HepG2 (cell line): ENCODE data around the gene MAP2K2. TPM values are rescaled to one million over a fixed set of nuclear protein-coding genes. Genes with fewer than 3 reads are reported as not detected.

Experiments
- AFF4 ChIP-seq: sonication (generic); formaldehyde crosslinking; IDR thresholded peaks from 2 replicates; pipeline ENCODE4 v1.4.0; 2020; ENCODE audit warnings: missing genetic modification reagents
- BRCA1 ChIP-seq: sonication (generic); formaldehyde crosslinking; IDR thresholded peaks from 2 replicates; pipeline ENCODE4 v1.4.0; 2020; ENCODE audit warnings: missing genetic modification reagents
- EHMT2 ChIP-seq: fragments of 200-600 bp; sonication (generic); IDR thresholded peaks from 2 replicates; pipeline ENCODE4 v1.7.0; 2017; ENCODE audit warnings: antibody characterized with exemption, low read depth, low read length, borderline replicate concordance
- GRHL1 ChIP-seq: sonication (generic); formaldehyde crosslinking; conservative IDR thresholded peaks from 2 replicates; pipeline ENCODE4 v1.8.0; 2022; ENCODE audit warnings: missing genetic modification reagents
- HDAC2 ChIP-seq: sonication (generic); formaldehyde crosslinking; IDR thresholded peaks from 2 replicates; pipeline ENCODE4 v1.4.0; 2020; ENCODE audit warnings: missing genetic modification reagents
- PATZ1 ChIP-seq: sonication (generic); formaldehyde crosslinking; IDR thresholded peaks from 2 replicates; pipeline ENCODE4 v1.4.0; 2020; ENCODE audit warnings: missing genetic modification reagents
- PCBP1 ChIP-seq: fragments of 200-400 bp; formaldehyde crosslinking; IDR thresholded peaks from 2 replicates; pipeline ENCODE4 v1.6.1; 2017; ENCODE audit warnings: mild to moderate bottlenecking, low read depth, low read length, borderline replicate concordance
- RARA ChIP-seq: IDR thresholded peaks from 2 replicates; pipeline ENCODE4 v1.6.1; 2016; ENCODE audit warnings: missing genetic modification reagents, missing compliant biosample characterization
- RCOR2 ChIP-seq: IDR thresholded peaks from 2 replicates; pipeline ENCODE4 v1.6.1; 2016; ENCODE audit warnings: missing biosample characterization, missing genetic modification reagents
- SMC3 ChIP-seq: IDR thresholded peaks from 2 replicates; pipeline ENCODE4 v1.6.1; 2011; ENCODE audit warnings: low read length, improper control_type of control experiment
- ZBED4 ChIP-seq: sonication (generic); formaldehyde crosslinking; IDR thresholded peaks from 2 replicates; pipeline ENCODE4 v1.4.0; 2020; ENCODE audit warnings: missing genetic modification reagents, borderline replicate concordance
- ZMYM3 ChIP-seq: sonication (generic); formaldehyde crosslinking; IDR thresholded peaks from 2 replicates; pipeline ENCODE4 v1.5.1; 2020; ENCODE audit warnings: mild to moderate bottlenecking, missing genetic modification reagents
- ZNF276 ChIP-seq: sonication (generic); formaldehyde crosslinking; IDR thresholded peaks from 2 replicates; pipeline ENCODE4 v1.4.0; 2020; ENCODE audit warnings: mild to moderate bottlenecking, low read depth, missing genetic modification reagents
- ZNF430 ChIP-seq: sonication (generic); formaldehyde crosslinking; IDR thresholded peaks from 2 replicates; pipeline ENCODE4 v1.9.0; 2021; ENCODE audit warnings: mild to moderate bottlenecking, missing genetic modification reagents
- ZNF431 ChIP-seq: sonication (generic); formaldehyde crosslinking; IDR thresholded peaks from 2 replicates; pipeline ENCODE4 v1.9.0; 2022; ENCODE audit warnings: missing genetic modification reagents, low read depth, mild to moderate bottlenecking, borderline replicate concordance
- ZNF672 ChIP-seq: sonication (generic); formaldehyde crosslinking; IDR thresholded peaks from 2 replicates; pipeline ENCODE4 v1.8.1; 2022; ENCODE audit warnings: missing genetic modification reagents
- polyA plus RNA-seq, 8 experiments: library from polyadenylated mRNA; depleted of rRNA in 3 of 8; stranded (reverse) in 7 of 8; unstranded in 1 of 8; fragments of >200 nt; fragmentation: Illumina TruSeq in 4 of 8; extraction: Trizol in 4 of 8; gene quantifications; 2 replicates each; pipeline versions ENCODE4 v1.2.1 to v1.2.3, GENCODE V29; 2011 to 2016; ENCODE audit warnings: low read depth in 4 of 8, missing spikeins in 1 of 8, mixed read lengths in 1 of 8; ENCODE audit not compliant: insufficient read depth in 1 of 8
- total RNA-seq, 5 experiments: library from RNA; depleted of rRNA; stranded (reverse); fragments of >200 nt; fragmentation: Illumina TruSeq; extraction: Trizol; gene quantifications; 2 replicates each; pipeline ENCODE4 v1.2.3, GENCODE V29; 2016; ENCODE audit warnings: low read depth in 1 of 5

MAP2K2 gene
- total and polyA plus RNA-seq, 2 of the 13 experiments (the other 11 are each of a cell fraction or from before 2014, with no cell fraction given): 70.3 to 80.9 TPM

GRCh38 chr19:4130744-4131438 is 7.0 kb upstream of the MAP2K2 start (continued):
- TF ChIP-seq BRCA1 (CRISPR knock-in tag) (no peak), ZMYM3 (peak; percentile 79), ZBED4 (CRISPR knock-in tag) (no peak), PCBP1 (no peak), ZNF431 (CRISPR knock-in tag) (no peak), GRHL1 (no peak), RCOR2 (CRISPR knock-in tag) (0 out of 2 replicates have a peak, but pooled peaks have one; percentile 28), ZNF276 (no peak), ZNF672 (CRISPR knock-in tag) (no peak), ZNF430 (CRISPR knock-in tag) (no peak), PATZ1 (CRISPR knock-in tag) (no peak), HDAC2 (peak; percentile 74), RARA (CRISPR knock-in tag) (0 out of 2 replicates have a peak, but pooled peaks have one; percentile 8), EHMT2 (no peak), AFF4 (CRISPR knock-in tag) (no peak), SMC3 (no peak)
